ENCODE results near the gene JAKMIP1. TPM values are rescaled to one million over a fixed set of nuclear protein-coding genes. Genes with fewer than 3 reads are reported as not detected.

The JAKMIP1 gene
- total and polyA plus RNA-seq, 2 of the 13 experiments (the other 11 are each of a cell fraction or from before 2014, with no cell fraction given), result not detected

DNA sequence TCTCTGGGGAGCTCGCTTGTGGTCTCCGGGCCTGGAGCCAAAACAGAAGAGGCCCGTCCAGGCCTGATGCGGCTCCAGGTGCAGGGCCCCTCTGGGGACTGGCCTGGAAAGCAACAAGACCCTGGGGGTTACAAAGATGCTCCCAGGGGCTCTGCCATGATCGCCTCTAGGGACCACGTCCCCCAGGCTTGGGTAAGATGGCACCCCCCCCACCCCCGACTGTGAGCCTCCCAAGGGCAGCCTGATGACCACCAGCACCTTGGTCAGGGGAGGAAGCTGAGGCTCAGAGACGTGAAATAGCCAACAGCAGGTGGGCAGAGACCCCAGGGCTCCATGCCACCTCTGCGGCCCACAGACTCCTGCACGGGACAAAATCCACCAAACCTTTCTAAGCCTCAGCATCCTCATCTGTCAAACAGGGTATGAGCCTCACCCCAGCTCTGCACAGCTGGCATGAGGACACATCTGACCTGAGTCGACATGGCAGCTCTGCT, 207.5 kb downstream of the JAKMIP1 start:
- H3K79me2 ChIP-seq (ENCODE audit: insufficient read depth, low read length), result no peaks in the 10 kb centered on the region
- no peaks in the 10 kb centered on the region for H3K4me1 ChIP-seq (ENCODE audit: insufficient read depth, low read length)
- no peaks in the 10 kb centered on the region for H3K9me3 ChIP-seq (ENCODE audit: low read length)
- H3K4me3 ChIP-seq (replicated peaks in 1 of 3; ENCODE audit: insufficient read depth in 1 of 3, low read depth in 2 of 3, low read length in 3 of 3), result no peak overlapping the region
- intact Hi-C loops (cut with micrococcal nuclease; ENCODE audit: unreplicated experiment) (loop anchor here (10.0 kb wide), 1 partner anchor 202 kb away; no protein-coding TSS in a partner anchor), in situ Hi-C loops (cut with HindIII; ENCODE audit: extremely low pct_ligation_motif_present, low pct_unique_long_range_greater_than_20kb) (no loop called here)
- no peak overlapping the region for H3K4me2 ChIP-seq (ENCODE audit: low read depth, low read length)
- H3K36me3 ChIP-seq (replicated peaks in 1 of 2; ENCODE audit: control insufficient read depth in 1 of 2, insufficient read depth in 2 of 2, low read length in 2 of 2), result no peaks in the 10 kb centered on the region
- TF ChIP-seq ZSCAN12 (CRISPR knock-in tag; IDR thresholded peaks at IDR 0.05), result no peak
- TF ChIP-seq U2AF1 (optimal IDR thresholded peaks at IDR 0.05; ENCODE audit: low read depth, low read length), result no peak
- no peak for TF ChIP-seq ZNF138 (CRISPR knock-in tag; IDR thresholded peaks at IDR 0.05; ENCODE audit: low read depth)
- TF ChIP-seq ZNF329 (CRISPR knock-in tag; IDR thresholded peaks at IDR 0.05; ENCODE audit: low read depth), result no peak
- TF ChIP-seq NR3C1 (CRISPR knock-in tag; IDR thresholded peaks at IDR 0.05), result no peak
- TF ChIP-seq ZSCAN21 (CRISPR knock-in tag; IDR thresholded peaks at IDR 0.05; ENCODE audit: borderline replicate concordance), result no peak
- TF ChIP-seq, protein P1, sequence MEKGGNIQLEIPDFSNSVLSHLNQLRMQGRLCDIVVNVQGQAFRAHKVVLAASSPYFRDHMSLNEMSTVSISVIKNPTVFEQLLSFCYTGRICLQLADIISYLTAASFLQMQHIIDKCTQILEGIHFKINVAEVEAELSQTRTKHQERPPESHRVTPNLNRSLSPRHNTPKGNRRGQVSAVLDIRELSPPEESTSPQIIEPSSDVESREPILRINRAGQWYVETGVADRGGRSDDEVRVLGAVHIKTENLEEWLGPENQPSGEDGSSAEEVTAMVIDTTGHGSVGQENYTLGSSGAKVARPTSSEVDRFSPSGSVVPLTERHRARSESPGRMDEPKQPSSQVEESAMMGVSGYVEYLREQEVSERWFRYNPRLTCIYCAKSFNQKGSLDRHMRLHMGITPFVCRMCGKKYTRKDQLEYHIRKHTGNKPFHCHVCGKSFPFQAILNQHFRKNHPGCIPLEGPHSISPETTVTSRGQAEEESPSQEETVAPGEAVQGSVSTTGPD (CRISPR knock-in tag; IDR thresholded peaks at IDR 0.05), result no peak
- no peak for TF ChIP-seq ZNF180 (CRISPR knock-in tag; IDR thresholded peaks at IDR 0.05; ENCODE audit: borderline replicate concordance, low read depth)
- no peak for TF ChIP-seq POLR2G (IDR thresholded peaks at IDR 0.05; ENCODE audit: low read depth, low read length)
- TF ChIP-seq GLI4 (CRISPR knock-in tag; IDR thresholded peaks at IDR 0.05; ENCODE audit: borderline replicate concordance), result no peak
- TF ChIP-seq ZNF777 (CRISPR knock-in tag; IDR thresholded peaks at IDR 0.05), result no peak
- TF ChIP-seq, protein P2, sequence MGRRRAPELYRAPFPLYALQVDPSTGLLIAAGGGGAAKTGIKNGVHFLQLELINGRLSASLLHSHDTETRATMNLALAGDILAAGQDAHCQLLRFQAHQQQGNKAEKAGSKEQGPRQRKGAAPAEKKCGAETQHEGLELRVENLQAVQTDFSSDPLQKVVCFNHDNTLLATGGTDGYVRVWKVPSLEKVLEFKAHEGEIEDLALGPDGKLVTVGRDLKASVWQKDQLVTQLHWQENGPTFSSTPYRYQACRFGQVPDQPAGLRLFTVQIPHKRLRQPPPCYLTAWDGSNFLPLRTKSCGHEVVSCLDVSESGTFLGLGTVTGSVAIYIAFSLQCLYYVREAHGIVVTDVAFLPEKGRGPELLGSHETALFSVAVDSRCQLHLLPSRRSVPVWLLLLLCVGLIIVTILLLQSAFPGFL (CRISPR knock-in tag; IDR thresholded peaks at IDR 0.05), result no peak
- no peak for TF ChIP-seq GABPB1 (CRISPR knock-in tag; IDR thresholded peaks at IDR 0.05)
- no peak for TF ChIP-seq YEATS2 (CRISPR knock-in tag; IDR thresholded peaks at IDR 0.05; ENCODE audit: borderline replicate concordance)
- TF ChIP-seq ZNF883 (CRISPR knock-in tag; IDR thresholded peaks at IDR 0.05; ENCODE audit: not compliant biosample characterization), result no peak
- TF ChIP-seq DNMT1 (CRISPR knock-in tag; IDR thresholded peaks at IDR 0.05), result no peak
- TF ChIP-seq KDM1A (CRISPR knock-in tag; IDR thresholded peaks at IDR 0.05), result no peak
- no peak for TF ChIP-seq SMAD9 (CRISPR knock-in tag; IDR thresholded peaks at IDR 0.05)
- H2AFZ ChIP-seq (ENCODE audit: low read length), result no peak overlapping the region
- FAIRE-seq (no peak), ATAC-seq (no peak), DNase-seq (ENCODE audit: low spot score) (no peak)
- H4K20me1 ChIP-seq (ENCODE audit: insufficient read depth, low read length), result no peaks in the 10 kb centered on the region
- BruUV-seq (replicated peaks), result no TSS peak
- WGBS (ENCODE audit: low lambda C conversion rate), result 0% methylated on average over 4 of the region's 11 CpGs
- H3K27me3 ChIP-seq (ENCODE audit: control insufficient read depth in 1 of 2, insufficient read depth in 2 of 2, low read length in 2 of 2), result peaks cover 2 to 48% of the 10 kb centered on the region in 2 experiments
- H3K27ac ChIP-seq (ENCODE audit: extremely low read length, insufficient read depth, low read length), result no peak overlapping the region
- ChIA-PET CTCF (ENCODE audit: low intra/inter-chr PET ratio, low total read pairs) (no interaction called here), POLR2A (no interaction called here)
- no peak overlapping the region for H3K9ac ChIP-seq (ENCODE audit: insufficient read depth, low read depth, low read length)
